ENCODE measurements around the gene SPTSSB. TPM values are rescaled to one million over a fixed set of nuclear protein-coding genes. Genes with fewer than 3 reads are reported as not detected.

SPTSSB gene
- total RNA-seq, 1 donor from 2014 or later: 0.42 TPM

- no peak for TF ChIP-seq CTCF (conservative IDR thresholded peaks at IDR 0.05)
- H3K4me3 Mint-ChIP-seq: no peak overlapping the region
- H3K36me3 Mint-ChIP-seq (ENCODE audit: low read depth): no peaks in the 10 kb centered on the region
- DNase-seq (ENCODE audit: low read depth, low spot score): no peak
- H3K27me3 Mint-ChIP-seq (ENCODE audit: low read depth): no peaks in the 10 kb centered on the region
- no peak overlapping the region for H3K27ac Mint-ChIP-seq (ENCODE audit: unreplicated experiment)
- H3K4me1 Mint-ChIP-seq: peaks cover 6% of the 10 kb centered on the region
- peaks cover 4% of the 10 kb centered on the region for H3K9me3 Mint-ChIP-seq
These were observed 18.9 kb upstream of the SPTSSB start for GRCh38 chr3:161390200-161390599.

- Mint-ChIP-seq H3K4me1 (peaks cover 7% of the 10 kb centered on the region), H3K9me3 (peaks cover 4% of the 10 kb centered on the region), H3K27me3 (ENCODE audit: low read depth) (no peaks in the 10 kb centered on the region)
These were observed 18.2 kb upstream of the SPTSSB start for GRCh38 chr3:161389445-161390035.

GRCh38 chr3:161388855-161389254, 17.5 kb upstream of the SPTSSB start:
- Mint-ChIP-seq H3K27ac (ENCODE audit: unreplicated experiment) (no peak overlapping the region), H3K9me3 (peaks cover 4% of the 10 kb centered on the region), H3K27me3 (ENCODE audit: low read depth) (no peaks in the 10 kb centered on the region), H3K4me1 (peaks cover 7% of the 10 kb centered on the region), H3K36me3 (ENCODE audit: low read depth) (no peaks in the 10 kb centered on the region), H3K4me3 (no peak overlapping the region)
- no peak for TF ChIP-seq CTCF (conservative IDR thresholded peaks at IDR 0.05)
- no peak for DNase-seq (ENCODE audit: low read depth, low spot score)

More at GRCh38 chr3:161389445-161390035, 18.2 kb upstream of the SPTSSB start:
- no peak overlapping the region for H3K4me3 Mint-ChIP-seq
- no peak for DNase-seq (ENCODE audit: low read depth, low spot score)
- no peak for TF ChIP-seq CTCF (conservative IDR thresholded peaks at IDR 0.05)
- H3K27ac Mint-ChIP-seq (ENCODE audit: unreplicated experiment): no peak overlapping the region
- H3K36me3 Mint-ChIP-seq (ENCODE audit: low read depth): no peaks in the 10 kb centered on the region

GRCh38 chr3:161386991-161387770, 15.9 kb upstream of the SPTSSB start:
- Mint-ChIP-seq H3K27ac (ENCODE audit: unreplicated experiment) (no peak overlapping the region), H3K4me3 (no peak overlapping the region), H3K9me3 (peaks cover 4% of the 10 kb centered on the region), H3K27me3 (ENCODE audit: low read depth) (peaks cover 3% of the 10 kb centered on the region), H3K4me1 (peaks cover 11% of the 10 kb centered on the region), H3K36me3 (ENCODE audit: low read depth) (no peaks in the 10 kb centered on the region)
- no peak for TF ChIP-seq CTCF (conservative IDR thresholded peaks at IDR 0.05)
- no peak for DNase-seq (ENCODE audit: low read depth, low spot score)

- peak overlapping the region; percentile 8 for H3K27ac Mint-ChIP-seq (ENCODE audit: unreplicated experiment)
These were observed 1.3 kb upstream of the SPTSSB start for GRCh38 chr3:161372321-161373260.

More at GRCh38 chr3:161372321-161373260, 1.3 kb upstream of the SPTSSB start:
- H3K27me3 Mint-ChIP-seq (ENCODE audit: low read depth): peaks cover 70% of the 10 kb centered on the region
- no peaks in the 10 kb centered on the region for H3K36me3 Mint-ChIP-seq (ENCODE audit: low read depth)
- H3K4me3 Mint-ChIP-seq: peak overlapping the region; percentile 87
- peaks cover 12% of the 10 kb centered on the region for H3K4me1 Mint-ChIP-seq
- H3K9me3 Mint-ChIP-seq: no peaks in the 10 kb centered on the region
- DNase-seq (ENCODE audit: low read depth, low spot score): peak; percentile 25
- no peak for TF ChIP-seq CTCF (conservative IDR thresholded peaks at IDR 0.05)
